OCI-LY1 (cell line): ENCODE data around the gene PNLIPRP2.

ENCODE experiments used
- H2AFZ ChIP-seq: fragments of 200-600 bp; sonication (generic), shearing (Covaris generic); 2 replicates; pipeline ENCODE4 v1.6.0; 2014; ENCODE audit warnings: antibody characterized with exemption, mild to moderate bottlenecking, low read length
- H3F3A ChIP-seq: fragments of 200-600 bp; sonication (generic), shearing (Covaris generic); 2 replicates; pipeline ENCODE4 v1.6.0; 2014; ENCODE audit warnings: mild to moderate bottlenecking, antibody characterized with exemption, low read length, moderate library complexity; ENCODE audit not compliant: insufficient read depth
- H3K27ac ChIP-seq: fragments of 200-600 bp; sonication (generic); 2 replicates; pipeline ENCODE4 v1.5.1; 2014; ENCODE audit warnings: low read length, mixed run types, mild to moderate bottlenecking, low read depth; ENCODE audit not compliant: poor library complexity, severe bottlenecking
- H3K27me3 ChIP-seq: fragments of 200-600 bp; sonication (generic); 2 replicates; pipeline ENCODE4 v1.6.0; 2014; ENCODE audit warnings: antibody characterized with exemption, mild to moderate bottlenecking, low read length, moderate library complexity; ENCODE audit not compliant: insufficient read depth
- H3K36me3 ChIP-seq: fragments of 200-600 bp; sonication (generic); 2 replicates; pipeline ENCODE4 v1.6.1; 2014; ENCODE audit warnings: mild to moderate bottlenecking, antibody characterized with exemption, low read length, moderate library complexity, mixed read lengths; ENCODE audit not compliant: insufficient read depth
- H3K4me1 ChIP-seq: fragments of 200-600 bp; sonication (generic); 2 replicates; pipeline ENCODE4 v1.5.1; 2014; ENCODE audit warnings: mild to moderate bottlenecking, low read length, moderate library complexity; ENCODE audit not compliant: insufficient read depth, severe bottlenecking
- H3K4me2 ChIP-seq: fragments of 200-600 bp; sonication (generic), shearing (Covaris generic); 2 replicates; pipeline ENCODE4 v1.6.1; 2014; ENCODE audit warnings: low read length
- H3K4me3 ChIP-seq: fragments of 200-600 bp; sonication (generic); 2 replicates; pipeline ENCODE4 v1.5.1; 2014; ENCODE audit warnings: low read length, low read depth, mild to moderate bottlenecking, mixed read lengths; ENCODE audit not compliant: poor library complexity, severe bottlenecking
- H3K79me2 ChIP-seq: fragments of 200-600 bp; shearing (Covaris generic); 2 replicates; pipeline ENCODE4 v1.6.1; 2016; ENCODE audit warnings: mixed run types, low read length, mixed read lengths; ENCODE audit not compliant: insufficient read depth
- H3K9ac ChIP-seq: fragments of 200-600 bp; sonication (generic), shearing (Covaris generic); 2 replicates; pipeline ENCODE4 v1.6.1; 2014; ENCODE audit warnings: mild to moderate bottlenecking, low read length, mixed read lengths
- H3K9me2 ChIP-seq: fragments of 200-600 bp; sonication (generic), shearing (Covaris generic); 2 replicates; pipeline ENCODE4 v1.6.1; 2014; ENCODE audit warnings: low read depth, mild to moderate bottlenecking, low read length, mixed read lengths
- H3K9me3 ChIP-seq: fragments of 200-600 bp; shearing (Covaris generic); 2 replicates; pipeline ENCODE4 v1.6.1; 2014; ENCODE audit warnings: low read length, mixed read lengths
- H4K20me1 ChIP-seq: fragments of 200-600 bp; sonication (generic), shearing (Covaris generic); 2 replicates; pipeline ENCODE4 v1.6.0; 2016; ENCODE audit warnings: mild to moderate bottlenecking, low read length; ENCODE audit not compliant: insufficient read depth
- EZH2 ChIP-seq: fragments of 200-600 bp; sonication (generic), shearing (Covaris generic); IDR thresholded peaks from 2 replicates; pipeline ENCODE4 v1.8.0; 2017; ENCODE audit warnings: borderline replicate concordance, mixed run types, mild to moderate bottlenecking, antibody characterized with exemption, low read length, moderate library complexity, mixed read lengths
- TF ChIP-seq, protein P1 (sequence below): fragments of 200-600 bp; sonication (generic), shearing (Covaris generic); IDR thresholded peaks from 2 replicates; pipeline ENCODE4 v1.5.1; 2017; ENCODE audit warnings: mild to moderate bottlenecking, antibody characterized with exemption, low read length, moderate library complexity, mixed read lengths

Gene PNLIPRP2

DNA sequence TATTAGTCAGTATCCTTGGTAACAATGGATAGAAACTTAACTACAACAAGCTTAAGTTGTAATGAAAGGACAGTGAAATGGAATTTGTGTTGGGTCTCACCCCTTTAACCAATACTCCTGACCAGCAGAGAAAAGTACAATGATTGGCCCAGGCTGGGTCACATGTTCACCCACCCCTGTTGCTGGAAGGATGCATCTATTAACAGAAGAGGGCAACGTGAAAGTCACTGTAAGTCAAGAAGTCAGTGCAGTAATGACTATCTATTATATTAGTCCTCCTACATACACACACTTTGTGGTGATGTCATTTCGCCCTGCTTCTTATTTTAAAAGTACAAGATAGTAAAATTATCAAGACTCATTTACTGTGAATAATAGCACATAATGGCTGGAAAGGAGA lies 16.2 kb downstream of the PNLIPRP2 start:
- no peaks in the 10 kb centered on the region for H3K4me1 ChIP-seq
- H3K4me2 ChIP-seq: no peak overlapping the region
- TF ChIP-seq EZH2: no peak
- TF ChIP-seq, protein P1, sequence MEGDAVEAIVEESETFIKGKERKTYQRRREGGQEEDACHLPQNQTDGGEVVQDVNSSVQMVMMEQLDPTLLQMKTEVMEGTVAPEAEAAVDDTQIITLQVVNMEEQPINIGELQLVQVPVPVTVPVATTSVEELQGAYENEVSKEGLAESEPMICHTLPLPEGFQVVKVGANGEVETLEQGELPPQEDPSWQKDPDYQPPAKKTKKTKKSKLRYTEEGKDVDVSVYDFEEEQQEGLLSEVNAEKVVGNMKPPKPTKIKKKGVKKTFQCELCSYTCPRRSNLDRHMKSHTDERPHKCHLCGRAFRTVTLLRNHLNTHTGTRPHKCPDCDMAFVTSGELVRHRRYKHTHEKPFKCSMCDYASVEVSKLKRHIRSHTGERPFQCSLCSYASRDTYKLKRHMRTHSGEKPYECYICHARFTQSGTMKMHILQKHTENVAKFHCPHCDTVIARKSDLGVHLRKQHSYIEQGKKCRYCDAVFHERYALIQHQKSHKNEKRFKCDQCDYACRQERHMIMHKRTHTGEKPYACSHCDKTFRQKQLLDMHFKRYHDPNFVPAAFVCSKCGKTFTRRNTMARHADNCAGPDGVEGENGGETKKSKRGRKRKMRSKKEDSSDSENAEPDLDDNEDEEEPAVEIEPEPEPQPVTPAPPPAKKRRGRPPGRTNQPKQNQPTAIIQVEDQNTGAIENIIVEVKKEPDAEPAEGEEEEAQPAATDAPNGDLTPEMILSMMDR: no peak
- H3K9me2 ChIP-seq: no peaks in the 10 kb centered on the region
- no peak overlapping the region for H3K9ac ChIP-seq
- H3K36me3 ChIP-seq: no peaks in the 10 kb centered on the region
- H4K20me1 ChIP-seq: no peaks in the 10 kb centered on the region
- no peaks in the 10 kb centered on the region for H3F3A ChIP-seq
- no peak overlapping the region for H3K27ac ChIP-seq
- H3K27me3 ChIP-seq: no peaks in the 10 kb centered on the region
- no peak overlapping the region for H3K4me3 ChIP-seq
- H3K79me2 ChIP-seq: no peaks in the 10 kb centered on the region
- no peaks in the 10 kb centered on the region for H3K9me3 ChIP-seq
- H2AFZ ChIP-seq: no peak overlapping the region

DNA sequence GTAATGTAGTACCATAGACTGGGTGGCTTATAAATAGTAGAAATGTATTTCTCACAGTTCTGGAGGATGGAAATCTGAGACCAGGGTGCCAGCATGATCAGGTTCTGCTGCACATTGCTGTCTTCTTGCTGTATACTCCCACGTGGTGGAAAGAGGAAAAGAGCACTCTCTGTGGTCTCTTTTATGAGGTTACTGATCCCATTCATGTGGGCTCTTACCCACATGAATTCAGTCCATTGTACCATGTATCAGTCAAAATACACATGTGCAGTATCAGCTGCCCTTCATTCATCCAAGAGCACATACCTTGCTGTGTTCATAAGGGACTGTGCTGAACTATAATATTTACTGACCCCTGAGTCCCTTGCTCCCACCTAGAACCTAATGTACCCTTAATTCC lies 17.1 kb downstream of the PNLIPRP2 start:
- H3K36me3 ChIP-seq: no peaks in the 10 kb centered on the region
- no peak overlapping the region for H3K4me3 ChIP-seq
- H3K4me2 ChIP-seq: no peak overlapping the region
- no peaks in the 10 kb centered on the region for H3F3A ChIP-seq
- H3K9ac ChIP-seq: no peak overlapping the region
- no peaks in the 10 kb centered on the region for H3K79me2 ChIP-seq
- no peak overlapping the region for H2AFZ ChIP-seq
- no peak for TF ChIP-seq EZH2
- TF ChIP-seq, protein P1: no peak
- no peaks in the 10 kb centered on the region for H3K4me1 ChIP-seq
- no peaks in the 10 kb centered on the region for H3K9me3 ChIP-seq
- no peaks in the 10 kb centered on the region for H3K9me2 ChIP-seq
- no peak overlapping the region for H3K27ac ChIP-seq
- no peaks in the 10 kb centered on the region for H3K27me3 ChIP-seq
- H4K20me1 ChIP-seq: no peaks in the 10 kb centered on the region

DNA sequence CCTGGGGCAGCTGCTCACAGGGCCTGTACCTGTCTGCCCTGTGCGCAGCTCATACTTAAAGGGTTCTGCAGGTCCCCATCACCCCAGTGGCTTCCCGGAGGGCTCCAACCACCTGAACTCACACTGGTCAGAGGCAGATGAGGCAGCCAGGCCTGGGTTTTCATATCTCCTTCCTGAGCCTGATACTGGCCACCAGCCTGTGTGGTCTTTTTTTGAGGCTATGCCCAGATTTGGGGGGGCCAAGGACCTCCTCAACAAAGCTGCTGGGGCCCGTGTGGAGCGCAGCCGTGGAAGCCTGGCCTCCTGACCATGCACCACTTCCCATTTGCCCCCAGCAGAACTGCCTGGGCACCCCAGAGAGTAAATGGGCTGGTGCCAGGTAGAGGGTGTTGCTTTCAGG lies 25.7 kb downstream of the PNLIPRP2 start:
- H3K36me3 ChIP-seq: no peaks in the 10 kb centered on the region
- no peak overlapping the region for H3K27ac ChIP-seq
- H3K9ac ChIP-seq: no peak overlapping the region
- no peaks in the 10 kb centered on the region for H3K9me2 ChIP-seq
- no peak overlapping the region for H3K4me3 ChIP-seq
- no peaks in the 10 kb centered on the region for H3F3A ChIP-seq
- no peaks in the 10 kb centered on the region for H4K20me1 ChIP-seq
- H3K27me3 ChIP-seq: peaks cover 3% of the 10 kb centered on the region; the same call in 1 of the 2 replicates
- H3K4me2 ChIP-seq: no peak overlapping the region
- no peak overlapping the region for H2AFZ ChIP-seq
- no peaks in the 10 kb centered on the region for H3K4me1 ChIP-seq
- H3K79me2 ChIP-seq: no peaks in the 10 kb centered on the region
- H3K9me3 ChIP-seq: no peaks in the 10 kb centered on the region
- no peak for TF ChIP-seq EZH2
- TF ChIP-seq, protein P1: no peak
